GM21447 (cell line): Measurements from ENCODE around the gene DSC3.
"Not testable (repeated sequence)": the region's sequence is repeated elsewhere in the genome, so short reads cannot be mapped to it uniquely, and the experiment has no call there.

Experiments used
- ATAC-seq: cut with Tn5 transposase; IDR thresholded peaks from one replicate; pipeline ENCODE4 v1.9.1; 2021; ENCODE audit not compliant: unreplicated experiment

The DSC3 gene

GRCh38 chr18:31041271-31042083 is 1.1 kb downstream of the DSC3 start:
- no peak for ATAC-seq

- ATAC-seq = no peak
Measured at GRCh38 chr18:31040686-31041270, 1.8 kb downstream of the DSC3 start.

- ATAC-seq = no peak
Measured at GRCh38 chr18:31039426-31039825, 3.1 kb downstream of the DSC3 start.

GRCh38 chr18:31037686-31038085 is 4.9 kb downstream of the DSC3 start:
- ATAC-seq = not testable (repeated sequence)

- no peak for ATAC-seq
Measured at GRCh38 chr18:31034541-31034940, 8.0 kb downstream of the DSC3 start.

GRCh38 chr18:31030574-31031278 is 11.8 kb downstream of the DSC3 start:
- ATAC-seq = no peak

GRCh38 chr18:31015715-31016434 is 26.7 kb downstream of the DSC3 start:
- no peak for ATAC-seq

GRCh38 chr18:31011455-31011854 is 31.1 kb downstream of the DSC3 start:
- ATAC-seq = not testable (repeated sequence)

GRCh38 chr18:31010601-31011000 is 31.9 kb downstream of the DSC3 start:
- ATAC-seq = no peak

- ATAC-seq = no peak
Measured at GRCh38 chr18:30999887-31000628, 42.5 kb downstream of the DSC3 start.

- no peak for ATAC-seq
Measured at GRCh38 chr18:30999186-30999585, 43.4 kb downstream of the DSC3 start.

- no peak for ATAC-seq
Measured at GRCh38 chr18:30997223-30997622, 45.3 kb downstream of the DSC3 start.

- ATAC-seq = no peak
Measured at GRCh38 chr18:30992231-30992630, 50.3 kb downstream of the DSC3 start.

- no peak for ATAC-seq
Measured at GRCh38 chr18:30991397-30991796, 51.1 kb downstream of the DSC3 start.

- no peak for ATAC-seq
Measured at GRCh38 chr18:30989141-30989540, 53.4 kb downstream of the DSC3 start.

- no peak for ATAC-seq
Measured at GRCh38 chr18:30988440-30988839, 54.1 kb downstream of the DSC3 start.

GRCh38 chr18:30987467-30988241 is 54.9 kb downstream of the DSC3 start:
- no peak for ATAC-seq

- ATAC-seq = no peak
Measured at GRCh38 chr18:30985753-30986152, 56.8 kb downstream of the DSC3 start.

GRCh38 chr18:30982285-30982992 is 60.1 kb downstream of the DSC3 start:
- no peak for ATAC-seq
